CD8-positive, alpha-beta memory T cell (primary cell): ENCODE measurements around the gene PLEKHF1. TPM values are rescaled to one million over a fixed set of nuclear protein-coding genes. Genes with fewer than 3 reads are reported as not detected.

Source experiments
- CTCF ChIA-PET: fragments of 350-600 bp; sonication (Branson Sonifier 250); formaldehyde crosslinking; loops from one replicate; lab custom pipeline; 2021; ENCODE audit warnings: antibody characterized with exemption; lab: Charles Lee
- POLR2A ChIA-PET: fragments of 350-600 bp; sonication (Branson Sonifier 250); formaldehyde crosslinking; loops from one replicate; lab custom pipeline; 2021; ENCODE audit warnings: antibody characterized with exemption; lab: Charles Lee
- DNase-seq, 5 donors: peaks; one replicate each; pipeline versions ENCODE4 v3.0.0 to v3.0.0-alpha.2; 2020 to 2022; ENCODE audit warnings: mixed read lengths in 1 of 5
- H3K27ac ChIP-seq: one replicate; pipeline ENCODE4 v1.7.0; 2013; ENCODE audit warnings: low read depth, mild to moderate bottlenecking, low read length, moderate library complexity
- H3K27me3 ChIP-seq: 2 replicates; pipeline ENCODE4 v1.7.0; 2013; ENCODE audit warnings: low read length, mild to moderate bottlenecking; ENCODE audit not compliant: insufficient read depth, poor library complexity, severe bottlenecking
- H3K36me3 ChIP-seq: 2 replicates; pipeline ENCODE4 v1.7.0; 2013; ENCODE audit warnings: mild to moderate bottlenecking, low read length, moderate library complexity; ENCODE audit not compliant: insufficient read depth
- H3K4me1 ChIP-seq: 2 replicates; pipeline ENCODE4 v1.7.0; 2013; ENCODE audit warnings: mild to moderate bottlenecking, low read length, moderate library complexity; ENCODE audit not compliant: insufficient read depth
- H3K4me3 ChIP-seq: 2 replicates; pipeline ENCODE4 v1.7.0; 2013; ENCODE audit warnings: mild to moderate bottlenecking, low read length
- H3K9me3 ChIP-seq: 2 replicates; pipeline ENCODE4 v1.7.0; 2013; ENCODE audit warnings: mild to moderate bottlenecking, low read length
- H3K27ac Mint-ChIP-seq, 8 donors: one replicate each; pipeline ENCODE4 v1.8.0; 2020 to 2021; ENCODE audit warnings: mixed read lengths in 8 of 8, mild to moderate bottlenecking in 6 of 8, inconsistent platforms in 3 of 8, moderate library complexity in 3 of 8
- H3K27me3 Mint-ChIP-seq, 2 donors: one replicate each; pipeline ENCODE4 v1.8.0; 2020 to 2021; ENCODE audit warnings: mixed read lengths in 2 of 2, mild to moderate bottlenecking in 1 of 2, moderate library complexity in 1 of 2
- H3K36me3 Mint-ChIP-seq, 3 donors: one replicate each; pipeline ENCODE4 v1.8.0; 2020 to 2021; ENCODE audit warnings: mixed read lengths in 3 of 3, inconsistent platforms in 1 of 3, mild to moderate bottlenecking in 1 of 3
- H3K4me1 Mint-ChIP-seq, 3 donors: one replicate each; pipeline ENCODE4 v1.8.0; 2020 to 2021; ENCODE audit warnings: mixed read lengths in 3 of 3, inconsistent platforms in 1 of 3, mild to moderate bottlenecking in 1 of 3
- H3K4me3 Mint-ChIP-seq, 7 donors: one replicate each; pipeline ENCODE4 v1.8.0; 2020 to 2021; ENCODE audit warnings: mixed read lengths in 7 of 7, mild to moderate bottlenecking in 6 of 7, moderate library complexity in 4 of 7, inconsistent platforms in 2 of 7
- H3K9me3 Mint-ChIP-seq, 5 donors: one replicate each; pipeline ENCODE4 v1.8.0; 2020 to 2022; ENCODE audit warnings: mixed read lengths in 5 of 5, mild to moderate bottlenecking in 3 of 5, moderate library complexity in 2 of 5, inconsistent platforms in 1 of 5
- polyA plus RNA-seq: library from polyadenylated mRNA; unstranded; fragments of 300-500 nt; fragmentation: Illumina TruSeq; gene quantifications from one replicate; pipeline ENCODE4 v1.2.3, GENCODE V29; 2021
- total RNA-seq, 2 experiments: library from RNA; stranded (reverse); gene quantifications; one replicate each; pipeline ENCODE4 v1.2.3, GENCODE V29; 2021

Gene PLEKHF1
- total and polyA plus RNA-seq, 3 experiments from 2014 or later = 21.3 to 57.7 (median 23.0) TPM

DNA sequence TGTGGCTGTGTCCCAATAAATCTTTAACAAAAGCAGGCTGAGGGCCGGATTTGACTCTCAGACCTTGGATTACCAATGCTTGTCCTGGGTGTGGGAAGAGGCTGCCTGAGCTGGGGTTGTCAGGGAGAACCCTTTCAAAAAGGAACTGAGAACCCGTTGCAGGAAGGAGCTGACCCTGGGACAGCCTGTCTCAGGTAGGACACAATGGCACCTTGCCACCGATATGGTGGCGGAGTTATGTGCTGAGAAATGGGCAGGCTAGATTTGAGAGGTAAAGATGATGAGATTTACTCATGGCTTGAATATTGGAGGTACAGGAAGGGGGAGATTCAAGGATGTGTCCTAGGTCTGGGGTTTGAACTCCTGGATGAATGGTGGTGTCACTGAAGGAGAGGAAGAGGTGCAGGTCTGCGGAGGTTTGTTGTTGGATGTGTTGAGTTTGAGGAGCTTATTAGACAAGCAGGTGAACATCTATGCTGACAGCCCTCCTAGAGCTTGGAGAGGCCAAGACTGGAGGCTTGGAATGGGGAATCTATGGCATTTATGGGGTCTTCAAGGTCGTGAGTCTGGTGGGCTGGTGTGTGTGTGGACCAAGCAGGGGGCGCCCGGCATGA lies 7.2 kb downstream of the PLEKHF1 start:
- no peaks in the 10 kb centered on the region for H3K9me3 Mint-ChIP-seq
- CTCF ChIA-PET = interaction anchor here (0.9 to 6.6 kb wide), 17 partner anchors 9 to 173 kb away, joined by 3 to 105 read pairs (median 10); partner anchors contain the start of genes C19orf12 and POP4
- H3K27ac Mint-ChIP-seq = peak overlapping the region; percentile 93 to 100 (median 98)
- no peak for DNase-seq
- H3K27ac ChIP-seq = peak overlapping the region; percentile 77
- peak overlapping the region; percentile 61 to 95 (median 88) for H3K4me3 Mint-ChIP-seq
- H3K27me3 Mint-ChIP-seq = no peaks in the 10 kb centered on the region
- peaks cover 80 to 96% (median 86%) of the 10 kb centered on the region in 3 donors for H3K4me1 Mint-ChIP-seq
- H3K4me3 ChIP-seq = peak overlapping the region; percentile 54
- POLR2A ChIA-PET = interaction anchor here (0.9 to 3.2 kb wide), 7 partner anchors 9 to 66 kb away, joined by 3 to 45 read pairs (median 14); partner anchors contain the start of genes C19orf12 and POP4
- H3K27me3 ChIP-seq = no peaks in the 10 kb centered on the region
- no peaks in the 10 kb centered on the region for H3K9me3 ChIP-seq
- H3K4me1 ChIP-seq = peaks cover 99% of the 10 kb centered on the region
- peaks cover 26% of the 10 kb centered on the region for H3K36me3 ChIP-seq
- peaks cover 3 to 55% (median 7%) of the 10 kb centered on the region in 3 donors for H3K36me3 Mint-ChIP-seq

DNA sequence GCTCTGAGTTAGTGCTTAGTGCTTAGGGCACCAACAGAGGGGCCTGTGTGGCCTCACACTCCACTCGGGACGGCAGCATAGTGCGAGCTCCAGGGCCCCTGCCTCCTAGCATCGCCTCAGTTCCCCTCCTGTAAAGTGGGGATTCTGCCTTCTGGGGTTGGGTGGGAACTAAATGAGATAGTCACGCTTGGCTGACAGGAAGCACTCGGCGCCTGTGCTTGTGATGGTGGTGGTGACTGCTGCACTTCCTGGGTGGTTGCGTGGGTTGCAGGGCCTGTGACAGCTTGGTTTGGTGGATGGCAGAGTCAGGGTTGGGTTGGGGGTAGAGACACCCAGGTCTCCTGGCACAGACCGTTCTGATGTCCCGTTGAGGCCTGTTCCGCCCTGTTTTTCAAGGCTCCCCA lies 7.7 kb downstream of the PLEKHF1 start:
- Mint-ChIP-seq H3K4me3 (peak overlapping the region; percentile 61 to 95 (median 88)), H3K36me3 (peaks cover 3 to 54% (median 7%) of the 10 kb centered on the region in 3 donors), H3K9me3 (no peaks in the 10 kb centered on the region), H3K27ac (peak overlapping the region; percentile 93 to 100 (median 98)), H3K4me1 (peaks cover 79 to 96% (median 86%) of the 10 kb centered on the region in 3 donors), H3K27me3 (no peaks in the 10 kb centered on the region)
- ChIA-PET CTCF (interaction anchor here (0.8 to 6.6 kb wide), 13 partner anchors 8 to 86 kb away, joined by 3 to 105 read pairs (median 15); partner anchors contain the start of genes C19orf12, PLEKHF1 and POP4), POLR2A (interaction anchor here (0.9 to 3.2 kb wide), 7 partner anchors 9 to 66 kb away, joined by 3 to 45 read pairs (median 14); partner anchors contain the start of genes C19orf12 and POP4)
- Histone ChIP-seq H3K4me3 (peak overlapping the region; percentile 54), H3K4me1 (peaks cover 98% of the 10 kb centered on the region), H3K27ac (peak overlapping the region; percentile 77), H3K36me3 (peaks cover 26% of the 10 kb centered on the region), H3K27me3 (no peaks in the 10 kb centered on the region), H3K9me3 (no peaks in the 10 kb centered on the region)
- peak; percentile 82 to 94 (median 91) for DNase-seq

DNA sequence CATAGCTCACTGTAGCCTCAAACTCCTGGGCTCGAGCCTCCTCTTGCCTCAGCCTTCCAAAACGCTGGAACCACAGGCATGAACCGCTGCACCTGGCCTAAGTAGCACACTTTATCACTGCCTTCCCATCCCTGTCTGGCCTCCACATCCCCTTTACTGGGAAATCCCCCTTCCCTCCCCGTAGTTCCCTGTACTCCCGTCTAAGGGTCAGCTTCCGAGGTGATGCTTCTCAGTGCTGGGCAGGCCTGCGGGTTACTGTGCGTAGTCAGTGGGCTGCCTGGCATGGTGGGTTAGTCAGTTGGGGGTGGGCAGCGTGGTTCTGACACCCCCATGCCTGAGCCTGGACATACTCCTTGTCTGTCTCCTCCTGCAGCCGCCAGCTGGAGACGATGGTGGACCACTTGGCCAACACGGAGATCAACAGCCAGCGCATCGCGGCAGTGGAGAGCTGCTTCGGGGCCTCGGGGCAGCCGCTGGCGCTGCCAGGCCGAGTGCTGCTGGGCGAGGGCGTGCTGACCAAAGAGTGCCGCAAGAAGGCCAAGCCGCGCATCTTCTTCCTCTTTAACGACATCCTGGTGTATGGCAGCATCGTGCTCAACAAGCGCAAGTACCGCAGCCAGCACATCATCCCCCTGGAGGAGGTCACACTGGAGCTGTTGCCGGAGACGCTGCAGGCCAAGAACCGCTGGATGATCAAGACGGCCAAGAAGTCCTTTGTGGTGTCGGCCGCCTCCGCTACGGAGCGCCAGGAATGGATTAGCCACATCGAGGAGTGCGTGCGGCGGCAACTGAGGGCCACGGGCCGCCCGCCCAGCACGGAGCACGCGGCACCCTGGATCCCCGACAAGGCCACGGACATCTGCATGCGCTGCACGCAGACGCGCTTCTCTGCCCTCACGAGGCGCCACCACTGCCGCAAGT lies 8.4 kb downstream of the PLEKHF1 start:
- Mint-ChIP-seq H3K27me3 (no peaks in the 10 kb centered on the region), H3K27ac (peak overlapping the region; percentile 93 to 100 (median 98)), H3K9me3 (no peaks in the 10 kb centered on the region), H3K36me3 (peaks cover 3 to 57% (median 7%) of the 10 kb centered on the region in 3 donors), H3K4me3 (peak overlapping the region; percentile 61 to 95 (median 88)), H3K4me1 (peaks cover 78 to 96% (median 86%) of the 10 kb centered on the region in 3 donors)
- Histone ChIP-seq H3K27ac (peak overlapping the region; percentile 77), H3K4me3 (peak overlapping the region; percentile 54), H3K27me3 (no peaks in the 10 kb centered on the region), H3K36me3 (peaks cover 26% of the 10 kb centered on the region), H3K4me1 (peaks cover 97% of the 10 kb centered on the region), H3K9me3 (no peaks in the 10 kb centered on the region)
- DNase-seq = peak in 1 of 5 donors; percentile 40
- ChIA-PET POLR2A (interaction anchor here (1.3 to 3.2 kb wide), 6 partner anchors 8 to 67 kb away, joined by 6 to 45 read pairs (median 14); partner anchors contain the start of genes C19orf12 and POP4), CTCF (interaction anchor here (0.8 to 6.6 kb wide), 10 partner anchors 8 to 65 kb away, joined by 3 to 105 read pairs (median 16); partner anchors contain the start of genes C19orf12, PLEKHF1 and POP4)

DNA sequence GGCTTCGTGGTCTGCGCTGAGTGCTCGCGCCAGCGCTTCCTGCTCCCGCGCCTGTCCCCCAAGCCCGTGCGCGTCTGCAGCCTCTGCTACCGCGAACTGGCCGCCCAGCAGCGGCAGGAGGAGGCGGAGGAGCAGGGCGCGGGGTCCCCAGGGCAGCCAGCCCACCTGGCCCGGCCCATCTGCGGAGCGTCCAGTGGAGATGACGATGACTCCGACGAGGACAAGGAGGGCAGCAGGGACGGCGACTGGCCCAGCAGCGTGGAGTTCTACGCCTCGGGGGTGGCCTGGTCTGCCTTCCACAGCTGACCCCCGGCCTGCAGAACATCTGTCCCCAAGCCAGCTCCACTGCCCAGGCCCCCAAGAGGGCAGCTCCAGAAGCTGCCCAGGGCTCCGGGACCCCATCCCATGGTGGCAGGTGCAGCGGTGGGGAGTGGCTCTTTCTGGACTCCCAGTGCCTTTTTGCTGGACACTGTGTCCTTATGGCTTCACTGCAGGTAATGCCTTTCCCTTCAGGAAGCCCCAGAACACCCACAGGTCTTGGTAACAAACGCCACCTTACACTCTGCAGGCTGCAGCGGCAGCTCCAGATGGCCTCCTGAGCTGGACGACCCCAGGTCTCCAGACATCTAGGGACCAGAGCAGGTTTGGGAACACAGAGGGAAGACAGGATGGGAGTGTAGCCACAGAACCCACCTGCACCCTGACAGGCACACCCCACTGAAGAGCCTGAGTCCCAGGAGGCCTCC lies 9.3 kb downstream of the PLEKHF1 start:
- CTCF ChIA-PET = interaction anchor here (1.0 to 6.6 kb wide), 3 partner anchors 39 to 67 kb away, joined by 4 to 105 read pairs (median 78); partner anchors contain the start of genes C19orf12 and POP4
- no peaks in the 10 kb centered on the region for H3K27me3 Mint-ChIP-seq
- Histone ChIP-seq H3K36me3 (peaks cover 26% of the 10 kb centered on the region), H3K4me3 (no peak overlapping the region), H3K9me3 (no peaks in the 10 kb centered on the region), H3K27ac (no peak overlapping the region), H3K4me1 (peaks cover 97% of the 10 kb centered on the region), H3K27me3 (no peaks in the 10 kb centered on the region)
- POLR2A ChIA-PET = interaction anchor here (1.3 kb wide), 1 partner anchor 59 kb away, joined by 6 read pairs; no protein-coding TSS in a partner anchor
- H3K4me3 Mint-ChIP-seq = peak overlapping the region in 2 of 7 donors; percentile 5 to 44
- no peak for DNase-seq
- H3K27ac Mint-ChIP-seq = peak overlapping the region; percentile 15 to 92 (median 76)
- H3K36me3 Mint-ChIP-seq = peaks cover 3 to 57% (median 7%) of the 10 kb centered on the region in 3 donors
- peaks cover 71 to 94% (median 79%) of the 10 kb centered on the region in 3 donors for H3K4me1 Mint-ChIP-seq
- H3K9me3 Mint-ChIP-seq = no peaks in the 10 kb centered on the region

DNA sequence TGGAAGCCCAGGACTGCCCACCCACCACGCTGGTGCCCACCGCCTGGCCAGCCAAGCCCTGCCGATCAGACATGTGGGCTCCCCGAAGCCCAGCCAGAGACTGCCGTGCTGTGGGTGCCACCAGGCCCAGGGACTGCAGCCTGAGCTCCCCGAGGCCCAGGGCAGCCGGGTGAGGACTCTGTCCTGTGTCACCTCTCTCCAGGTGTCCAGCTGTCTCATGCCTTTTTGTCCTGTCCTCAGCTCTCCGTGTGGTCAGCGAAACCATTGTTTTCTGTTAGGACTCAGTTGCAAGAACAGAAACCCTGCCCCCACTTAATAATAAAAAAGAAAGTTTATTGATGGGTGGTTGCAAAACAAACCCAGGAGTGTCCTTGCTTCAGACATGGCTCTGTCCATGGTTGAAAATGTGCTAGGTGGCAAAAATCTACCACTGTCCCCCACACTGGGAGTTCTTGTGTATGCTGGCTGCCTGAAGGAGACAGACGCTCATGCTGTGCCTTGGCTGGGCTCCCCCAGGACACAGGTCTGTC lies 9.9 kb downstream of the PLEKHF1 start:
- Histone ChIP-seq H3K9me3 (no peaks in the 10 kb centered on the region), H3K4me3 (no peak overlapping the region), H3K27ac (no peak overlapping the region), H3K4me1 (peaks cover 97% of the 10 kb centered on the region), H3K36me3 (peaks cover 26% of the 10 kb centered on the region), H3K27me3 (no peaks in the 10 kb centered on the region)
- H3K4me3 Mint-ChIP-seq = peak overlapping the region in 6 of 7 donors; percentile 23 to 50 (median 39)
- peak overlapping the region; percentile 75 to 96 (median 86) for H3K27ac Mint-ChIP-seq
- H3K36me3 Mint-ChIP-seq = peaks cover 1 to 56% (median 7%) of the 10 kb centered on the region in 3 donors
- H3K27me3 Mint-ChIP-seq = no peaks in the 10 kb centered on the region
- no peak for DNase-seq
- ChIA-PET POLR2A (no interaction called here), CTCF (interaction anchor here (1.0 to 8.0 kb wide), 3 partner anchors 9 to 68 kb away, joined by 4 to 85 read pairs (median 78); partner anchors contain the start of genes C19orf12 and PLEKHF1)
- H3K9me3 Mint-ChIP-seq = no peaks in the 10 kb centered on the region
- peaks cover 70 to 94% (median 79%) of the 10 kb centered on the region in 3 donors for H3K4me1 Mint-ChIP-seq

DNA sequence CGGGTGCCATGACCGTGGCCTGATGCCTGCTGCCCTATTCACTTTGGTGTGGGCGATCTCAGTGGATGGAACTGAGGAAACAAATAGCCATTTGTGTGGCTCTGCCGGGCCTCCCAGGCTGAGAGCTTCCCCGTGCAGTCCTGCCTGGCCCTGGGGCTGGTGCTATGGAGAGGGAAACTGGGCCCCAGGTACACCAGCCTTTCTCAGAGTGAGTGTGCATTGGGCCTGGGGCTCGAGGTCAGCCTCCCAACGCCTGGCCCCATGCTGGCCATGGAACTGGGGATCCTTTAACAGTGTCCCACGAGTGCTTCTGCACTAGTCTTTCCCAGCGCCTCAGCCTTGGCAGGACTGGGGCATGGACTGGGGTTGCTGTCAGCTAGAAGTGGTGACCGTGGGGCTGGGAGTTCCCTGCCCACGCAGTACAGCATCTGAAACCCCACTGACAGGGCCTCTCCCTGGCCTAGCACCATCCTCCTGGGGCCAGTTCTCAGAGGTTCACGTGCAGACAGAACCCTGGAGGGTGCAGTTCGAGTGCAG lies 10.5 kb downstream of the PLEKHF1 start:
- Mint-ChIP-seq H3K27ac (peak overlapping the region; percentile 75 to 96 (median 84)), H3K4me1 (peaks cover 71 to 94% (median 79%) of the 10 kb centered on the region in 3 donors), H3K4me3 (peak overlapping the region in 6 of 7 donors; percentile 23 to 76 (median 42)), H3K27me3 (no peaks in the 10 kb centered on the region), H3K36me3 (peaks cover 1 to 53% (median 7%) of the 10 kb centered on the region in 3 donors), H3K9me3 (no peaks in the 10 kb centered on the region)
- Histone ChIP-seq H3K27me3 (no peaks in the 10 kb centered on the region), H3K4me1 (peaks cover 97% of the 10 kb centered on the region), H3K4me3 (no peak overlapping the region), H3K27ac (no peak overlapping the region), H3K9me3 (no peaks in the 10 kb centered on the region), H3K36me3 (peaks cover 26% of the 10 kb centered on the region)
- ChIA-PET POLR2A (no interaction called here), CTCF (interaction anchor here (1.0 to 8.0 kb wide), 4 partner anchors 9 to 68 kb away, joined by 4 to 85 read pairs (median 41); partner anchors contain the start of genes C19orf12 and PLEKHF1)
- no peak for DNase-seq
